Adipose tissue (tissue), 3 donors: ENCODE measurements around the gene PRSS2. TPM values are rescaled to one million over a fixed set of nuclear protein-coding genes. Genes with fewer than 3 reads are reported as not detected.

ENCODE experiments used
- H3K27ac ChIP-seq: one replicate; pipeline ENCODE4 v1.5.1; 2013; ENCODE audit warnings: low read depth, low read length
- WGBS, 3 donors: extraction: QIAGEN DNeasy Blood & Tissue Kit; methylation state at CpG; one replicate each; pipeline ENCODE4 v1.1.7; 2013; 5-methylcytosine and 5-hydroxymethylcytosine counted together
- polyA plus RNA-seq, 3 donors: library from polyadenylated mRNA; stranded (reverse); fragments of 200-250 nt; gene quantifications; one replicate each; pipeline ENCODE4 v1.2.3, GENCODE V29; 2013
- donor health status: healthy with polysubstance abuse.
- donor health status: Bipolar disorder and iron deficiency.
- donor health status: healthy.

The PRSS2 gene
- polyA plus RNA-seq, 3 donors = 6.5 to 49,551 (median 29.2) TPM

DNA sequence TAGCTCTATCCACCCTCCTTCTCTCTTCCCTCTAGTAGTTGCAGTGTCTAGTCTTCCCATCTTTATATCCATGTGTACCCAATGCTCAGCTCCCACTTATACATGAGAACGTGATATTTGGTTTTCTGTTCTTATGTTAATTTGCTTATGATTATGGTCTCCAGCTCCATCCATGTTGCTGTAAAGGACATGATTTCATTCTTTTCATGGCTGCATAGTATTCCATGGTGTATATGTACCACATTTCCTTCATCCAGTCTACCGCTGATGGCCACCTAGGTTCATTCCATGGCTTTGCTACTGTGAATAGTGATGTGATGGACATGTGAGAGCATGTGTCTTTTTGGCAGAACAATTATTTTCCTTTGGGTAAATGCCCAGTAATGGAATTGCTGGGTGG, 6.5 kb downstream of the PRSS2 start:
- WGBS, 3 donors = 89 to 99% (median 94%) methylated on average over 2 of the region's 2 CpGs
- no peak overlapping the region for H3K27ac ChIP-seq

DNA sequence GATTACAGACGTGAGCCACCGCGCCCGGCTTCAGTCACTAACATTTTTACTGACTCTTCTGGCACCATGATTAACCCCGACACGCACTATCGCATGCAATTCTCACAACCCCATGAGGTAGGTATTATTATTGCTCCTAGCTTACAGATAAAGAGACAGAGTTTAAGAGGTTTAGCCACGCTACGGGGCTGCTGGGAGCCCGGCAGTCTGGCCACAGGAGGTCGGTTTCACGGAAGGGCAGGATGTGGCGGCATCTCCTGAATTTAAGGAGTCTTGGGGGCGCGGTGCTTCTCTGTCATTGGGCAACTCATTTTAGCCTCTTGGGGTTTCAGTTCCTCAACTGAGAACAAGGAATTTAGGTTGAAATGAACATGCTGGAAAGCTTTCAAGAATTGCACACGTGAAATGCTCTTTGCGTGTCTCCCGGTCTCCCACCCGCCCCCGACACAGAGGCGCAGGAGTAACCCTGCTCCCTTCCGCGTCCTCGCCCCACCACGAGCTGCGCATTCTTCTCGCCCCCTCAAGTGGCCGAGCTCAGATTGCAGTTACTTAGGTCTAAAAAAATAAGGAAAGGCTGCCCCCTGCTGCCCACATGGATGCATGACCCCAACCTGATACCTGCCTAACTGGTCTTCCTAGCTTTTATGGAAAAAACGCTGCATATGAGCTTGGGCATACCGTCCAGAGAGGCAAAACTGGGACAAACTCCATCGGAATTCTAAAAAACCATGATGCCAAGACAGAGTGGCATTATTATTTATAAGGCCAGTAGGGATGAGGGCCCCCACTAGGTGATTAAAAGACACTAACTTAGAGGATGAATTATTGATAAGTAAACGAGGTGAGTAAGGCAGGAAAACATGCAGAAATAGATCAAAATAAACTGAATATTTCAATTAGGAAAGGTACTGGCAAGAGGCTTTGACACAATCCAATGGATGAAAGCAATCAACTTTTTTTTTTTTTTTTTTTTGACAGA, 12.4 kb downstream of the PRSS2 start:
- no peak overlapping the region for H3K27ac ChIP-seq
- WGBS, 3 donors = 7 to 13% (median 13%) methylated on average over 32 of the region's 32 CpGs

DNA sequence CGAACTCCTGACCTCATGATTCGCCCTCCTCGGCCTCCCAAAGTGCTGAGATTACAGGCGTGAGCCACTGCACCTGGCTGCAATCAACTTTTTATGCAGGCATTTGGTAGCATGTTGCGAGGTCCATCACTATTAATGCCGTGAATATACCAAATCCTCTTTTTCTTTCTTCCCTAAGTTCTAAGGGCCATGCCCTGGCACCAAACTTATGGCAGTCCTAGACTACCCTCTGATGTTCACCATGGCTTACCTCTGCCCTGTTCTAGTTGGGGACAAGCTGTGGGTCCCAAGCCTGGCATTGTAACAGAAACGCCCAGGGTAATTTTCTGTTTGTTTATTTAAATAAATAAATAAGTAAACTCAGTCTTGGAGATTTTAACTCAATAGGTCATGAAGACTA, 13.3 kb downstream of the PRSS2 start:
- WGBS, 3 donors = 79 to 86% (median 84%) methylated on average over 7 of the region's 7 CpGs
- no peak overlapping the region for H3K27ac ChIP-seq

DNA sequence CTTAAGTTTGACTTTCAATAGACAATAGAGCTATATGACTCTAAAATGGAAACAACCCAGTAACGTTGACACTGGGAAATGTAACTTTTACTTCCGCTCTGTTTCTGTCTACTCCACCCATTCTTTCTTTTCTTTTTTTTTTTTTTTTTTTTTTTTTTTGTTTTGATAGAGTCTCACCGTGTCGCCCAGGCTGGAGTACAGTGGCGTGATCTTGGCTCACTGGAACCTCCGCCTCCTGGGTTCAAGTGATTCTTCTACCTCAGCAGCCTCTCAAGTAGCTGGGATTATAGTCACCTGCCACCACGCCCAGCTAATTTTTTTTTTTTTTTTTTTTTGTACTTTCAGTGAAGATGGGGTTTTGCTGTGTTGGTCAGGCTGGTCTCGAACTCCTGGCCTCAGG, 13.9 kb downstream of the PRSS2 start:
- 80 to 87% (median 80%) methylated on average over 8 of the region's 8 CpGs for WGBS, 3 donors
- no peak overlapping the region for H3K27ac ChIP-seq

DNA sequence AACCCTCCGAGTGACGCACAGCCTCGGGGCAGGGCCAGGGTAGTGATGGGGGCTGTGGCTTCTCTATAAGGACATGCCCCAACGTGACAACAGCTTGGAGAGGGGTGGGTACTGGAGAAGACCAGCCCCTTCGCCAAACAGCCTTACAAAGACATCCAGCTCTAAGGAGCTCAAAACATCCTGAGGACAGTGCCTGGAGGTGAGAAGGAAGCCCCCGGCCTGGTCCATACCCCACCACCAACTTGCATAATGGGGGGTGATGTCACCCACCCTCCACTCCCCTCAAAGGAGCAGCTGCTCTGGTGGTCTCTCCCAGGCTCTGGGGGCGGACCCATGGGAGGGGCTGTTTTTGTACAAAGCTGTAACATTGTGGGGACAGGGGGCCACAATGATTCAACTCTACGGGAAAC, 15.1 kb downstream of the PRSS2 start:
- WGBS, 3 donors = 81 to 84% (median 84%) methylated on average over 8 of the region's 8 CpGs
- H3K27ac ChIP-seq = no peak overlapping the region

DNA sequence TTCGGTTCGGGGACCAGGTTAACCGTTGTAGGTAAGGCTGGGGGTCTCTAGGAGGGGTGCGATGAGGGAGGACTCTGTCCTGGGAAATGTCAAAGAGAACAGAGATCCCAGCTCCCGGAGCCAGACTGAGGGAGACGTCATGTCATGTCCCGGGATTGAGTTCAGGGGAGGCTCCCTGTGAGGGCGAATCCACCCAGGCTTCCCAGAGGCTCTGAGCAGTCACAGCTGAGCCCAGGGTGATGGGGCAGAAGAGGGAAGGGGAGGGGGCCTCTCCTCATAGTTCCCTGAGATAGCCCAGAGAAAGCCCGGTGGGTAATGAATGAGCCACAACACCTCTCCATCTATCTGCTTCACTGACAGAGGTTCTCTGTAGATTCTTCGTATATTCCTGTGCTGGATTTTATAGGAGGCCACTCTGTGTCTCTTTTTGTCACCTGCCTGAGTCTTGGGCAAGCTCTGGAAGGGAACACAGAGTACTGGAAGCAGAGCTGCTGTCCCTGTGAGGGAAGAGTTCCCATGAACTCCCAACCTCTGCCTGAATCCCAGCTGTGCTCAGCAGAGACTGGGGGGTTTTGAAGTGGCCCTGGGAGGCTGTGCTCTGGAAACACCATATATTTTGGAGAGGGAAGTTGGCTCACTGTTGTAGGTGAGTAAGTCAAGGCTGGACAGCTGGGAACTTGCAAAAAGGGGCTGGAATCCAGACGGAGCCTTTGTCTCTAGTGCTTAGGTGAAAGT, 16.4 kb downstream of the PRSS2 start:
- H3K27ac ChIP-seq = no peak overlapping the region
- 74 to 85% (median 75%) methylated on average over 11 of the region's 11 CpGs for WGBS, 3 donors

DNA sequence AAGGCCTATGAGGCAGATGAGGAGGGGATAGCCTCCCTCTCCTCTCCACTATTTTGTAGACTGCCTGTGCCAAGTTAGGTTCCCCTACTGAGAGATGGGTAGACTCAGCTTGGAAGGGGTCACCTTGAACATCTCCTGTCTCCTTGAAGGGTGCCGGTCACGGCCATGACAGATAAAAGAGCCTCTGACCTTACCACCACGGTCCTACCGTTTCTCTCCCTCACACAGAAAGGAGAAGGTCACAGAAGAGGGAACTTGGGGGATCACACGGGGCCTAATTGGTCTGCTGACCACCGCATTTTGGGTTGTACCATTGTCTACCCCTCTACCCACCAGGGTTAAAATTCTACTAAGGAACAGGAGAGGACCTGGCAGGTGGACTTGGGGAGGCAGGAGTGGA, 17.0 kb downstream of the PRSS2 start:
- H3K27ac ChIP-seq = no peak overlapping the region
- 60 to 88% (median 76%) methylated on average over 6 of the region's 6 CpGs for WGBS, 3 donors

DNA sequence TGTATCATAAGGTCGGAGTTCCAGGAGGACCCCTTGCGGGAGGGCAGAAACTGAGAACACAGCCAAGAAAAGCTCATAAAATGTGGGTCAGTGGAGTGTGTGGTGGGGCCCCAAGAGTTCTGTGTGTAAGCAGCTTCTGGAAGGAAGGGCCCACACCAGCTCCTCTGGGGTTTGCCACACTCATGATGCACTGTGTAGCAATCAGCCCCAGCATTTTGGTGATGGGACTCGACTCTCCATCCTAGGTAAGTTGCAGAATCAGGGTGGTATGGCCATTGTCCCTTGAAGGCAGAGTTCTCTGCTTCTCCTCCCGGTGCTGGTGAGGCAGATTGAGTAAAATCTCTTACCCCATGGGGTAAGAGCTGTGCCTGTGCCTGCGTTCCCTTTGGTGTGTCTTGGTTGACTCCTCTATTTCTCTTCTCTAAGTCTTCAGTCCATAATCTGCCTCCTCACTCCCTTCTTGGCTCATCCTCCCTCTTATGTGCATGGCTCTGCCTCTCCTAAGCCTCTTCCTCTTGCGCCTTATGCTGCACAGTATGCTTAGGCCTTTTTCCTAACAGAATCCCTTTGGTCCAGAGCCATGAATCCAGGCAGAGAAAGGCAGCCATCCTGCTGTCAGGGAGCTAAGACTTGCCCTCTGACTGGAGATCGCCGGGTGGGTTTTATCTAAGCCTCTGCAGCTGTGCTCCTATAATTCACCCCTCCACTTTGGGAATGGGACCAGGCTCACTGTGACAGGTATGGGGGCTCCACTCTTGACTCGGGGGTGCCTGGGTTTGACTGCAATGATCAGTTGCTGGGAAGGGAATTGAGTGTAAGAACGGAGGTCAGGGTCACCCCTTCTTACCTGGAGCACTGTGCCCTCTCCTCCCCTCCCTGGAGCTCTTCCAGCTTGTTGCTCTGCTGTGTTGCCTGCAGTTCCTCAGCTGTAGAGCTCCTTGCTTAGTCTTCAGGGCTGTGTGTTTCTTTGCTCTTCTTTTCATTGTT, 17.8 kb downstream of the PRSS2 start:
- no peak overlapping the region for H3K27ac ChIP-seq
- WGBS, 3 donors = 77 to 79% (median 78%) methylated on average over 10 of the region's 10 CpGs

DNA sequence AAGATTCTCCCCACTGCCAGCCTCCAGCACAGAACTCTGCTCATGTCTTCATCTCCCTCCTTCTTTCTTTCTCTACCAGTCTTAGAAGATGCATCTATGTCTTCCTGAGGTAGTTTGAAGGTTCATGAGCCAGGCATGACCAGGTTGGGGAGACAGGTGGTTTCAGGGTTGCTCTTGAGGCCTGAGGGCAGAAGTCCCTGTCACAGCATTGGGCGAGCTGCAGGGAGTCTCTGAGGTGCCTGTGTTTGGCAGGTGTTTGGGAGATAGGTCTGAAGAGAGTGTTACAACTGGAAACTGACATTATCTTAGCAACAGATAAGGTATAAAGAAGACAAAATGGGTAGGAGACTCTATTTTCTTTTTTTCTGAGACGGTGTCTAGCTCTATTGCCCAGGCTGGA, 18.7 kb downstream of the PRSS2 start:
- 87 to 93% (median 90%) methylated on average over 2 of the region's 2 CpGs for WGBS, 3 donors
- H3K27ac ChIP-seq = no peak overlapping the region

DNA sequence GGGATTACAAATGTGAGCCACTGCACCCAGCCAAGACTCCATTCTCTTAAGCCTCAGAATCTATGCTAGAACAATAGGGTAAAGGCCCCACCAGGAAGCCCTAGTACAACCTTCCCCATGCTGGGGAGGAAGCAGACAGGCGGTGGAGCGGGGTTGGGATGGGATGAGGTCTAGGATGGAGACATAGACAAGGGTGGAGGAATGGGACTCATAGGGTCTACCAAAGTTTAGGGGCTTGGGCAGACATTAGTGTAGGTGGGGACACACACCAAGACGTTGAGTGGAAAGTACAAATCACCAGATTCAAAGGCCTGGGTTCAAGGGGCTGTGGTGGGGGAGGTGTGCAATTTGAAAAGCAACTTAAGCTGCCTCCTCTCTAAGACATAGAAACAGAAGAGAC, 19.3 kb downstream of the PRSS2 start:
- 57 to 89% (median 78%) methylated on average over 3 of the region's 3 CpGs for WGBS, 3 donors
- no peak overlapping the region for H3K27ac ChIP-seq

DNA sequence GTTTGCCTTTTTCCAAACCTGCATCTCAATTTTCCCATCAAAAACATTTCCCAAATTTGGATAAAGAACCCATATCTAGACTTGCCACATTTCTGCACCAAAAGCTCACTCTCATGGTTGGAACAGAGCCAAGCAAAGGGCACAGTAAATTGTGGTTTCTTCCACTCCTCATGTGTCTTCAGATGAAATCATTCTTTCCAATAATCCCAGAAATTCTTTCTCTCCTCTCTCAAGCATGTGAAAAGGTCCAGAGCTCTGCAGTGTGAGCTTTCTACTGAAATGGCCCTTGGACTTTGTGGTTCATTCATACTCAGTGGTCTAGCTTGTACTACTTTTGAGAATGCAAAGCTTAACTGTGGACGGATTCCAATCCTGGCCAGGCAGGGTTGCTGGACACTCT, 19.8 kb downstream of the PRSS2 start:
- H3K27ac ChIP-seq = no peak overlapping the region
- 83 to 96% (median 94%) methylated on average over 1 of the region's 1 CpG for WGBS, 3 donors

DNA sequence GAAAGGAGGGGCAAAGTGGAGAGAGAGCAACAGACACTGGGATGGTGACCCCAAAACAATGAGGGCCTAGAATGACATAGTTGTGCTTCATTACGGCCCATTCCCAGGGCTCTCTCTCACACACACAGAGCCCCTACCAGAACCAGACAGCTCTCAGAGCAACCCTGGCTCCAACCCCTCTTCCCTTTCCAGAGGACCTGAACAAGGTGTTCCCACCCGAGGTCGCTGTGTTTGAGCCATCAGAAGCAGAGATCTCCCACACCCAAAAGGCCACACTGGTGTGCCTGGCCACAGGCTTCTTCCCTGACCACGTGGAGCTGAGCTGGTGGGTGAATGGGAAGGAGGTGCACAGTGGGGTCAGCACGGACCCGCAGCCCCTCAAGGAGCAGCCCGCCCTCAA, 20.7 kb downstream of the PRSS2 start:
- H3K27ac ChIP-seq = no peak overlapping the region
- 83 to 92% (median 92%) methylated on average over 7 of the region's 7 CpGs for WGBS, 3 donors

DNA sequence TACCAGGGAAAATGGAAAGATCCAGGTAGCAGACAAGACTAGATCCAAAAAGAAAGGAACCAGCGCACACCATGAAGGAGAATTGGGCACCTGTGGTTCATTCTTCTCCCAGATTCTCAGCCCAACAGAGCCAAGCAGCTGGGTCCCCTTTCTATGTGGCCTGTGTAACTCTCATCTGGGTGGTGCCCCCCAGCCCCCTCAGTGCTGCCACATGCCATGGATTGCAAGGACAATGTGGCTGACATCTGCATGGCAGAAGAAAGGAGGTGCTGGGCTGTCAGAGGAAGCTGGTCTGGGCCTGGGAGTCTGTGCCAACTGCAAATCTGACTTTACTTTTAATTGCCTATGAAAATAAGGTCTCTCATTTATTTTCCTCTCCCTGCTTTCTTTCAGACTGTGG, 21.4 kb downstream of the PRSS2 start:
- WGBS, 3 donors = 90 to 100% (median 95%) methylated on average over 1 of the region's 1 CpG
- H3K27ac ChIP-seq = no peak overlapping the region

DNA sequence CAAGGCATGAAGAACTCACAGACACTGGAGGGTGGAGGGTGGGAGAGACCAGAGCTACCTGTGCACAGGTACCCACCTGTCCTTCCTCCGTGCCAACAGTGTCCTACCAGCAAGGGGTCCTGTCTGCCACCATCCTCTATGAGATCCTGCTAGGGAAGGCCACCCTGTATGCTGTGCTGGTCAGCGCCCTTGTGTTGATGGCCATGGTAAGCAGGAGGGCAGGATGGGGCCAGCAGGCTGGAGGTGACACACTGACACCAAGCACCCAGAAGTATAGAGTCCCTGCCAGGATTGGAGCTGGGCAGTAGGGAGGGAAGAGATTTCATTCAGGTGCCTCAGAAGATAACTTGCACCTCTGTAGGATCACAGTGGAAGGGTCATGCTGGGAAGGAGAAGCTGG, 21.8 kb downstream of the PRSS2 start:
- H3K27ac ChIP-seq = no peak overlapping the region
- 83 to 95% (median 86%) methylated on average over 2 of the region's 2 CpGs for WGBS, 3 donors

DNA sequence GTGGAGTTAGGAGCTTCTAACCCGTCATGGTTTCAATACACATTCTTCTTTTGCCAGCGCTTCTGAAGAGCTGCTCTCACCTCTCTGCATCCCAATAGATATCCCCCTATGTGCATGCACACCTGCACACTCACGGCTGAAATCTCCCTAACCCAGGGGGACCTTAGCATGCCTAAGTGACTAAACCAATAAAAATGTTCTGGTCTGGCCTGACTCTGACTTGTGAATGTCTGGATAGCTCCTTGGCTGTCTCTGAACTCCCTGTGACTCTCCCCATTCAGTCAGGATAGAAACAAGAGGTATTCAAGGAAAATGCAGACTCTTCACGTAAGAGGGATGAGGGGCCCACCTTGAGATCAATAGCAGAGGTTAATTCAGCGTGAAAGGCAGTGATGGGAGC, 22.4 kb downstream of the PRSS2 start:
- 73 to 88% (median 83%) methylated on average over 5 of the region's 5 CpGs for WGBS, 3 donors
- H3K27ac ChIP-seq = no peak overlapping the region

DNA sequence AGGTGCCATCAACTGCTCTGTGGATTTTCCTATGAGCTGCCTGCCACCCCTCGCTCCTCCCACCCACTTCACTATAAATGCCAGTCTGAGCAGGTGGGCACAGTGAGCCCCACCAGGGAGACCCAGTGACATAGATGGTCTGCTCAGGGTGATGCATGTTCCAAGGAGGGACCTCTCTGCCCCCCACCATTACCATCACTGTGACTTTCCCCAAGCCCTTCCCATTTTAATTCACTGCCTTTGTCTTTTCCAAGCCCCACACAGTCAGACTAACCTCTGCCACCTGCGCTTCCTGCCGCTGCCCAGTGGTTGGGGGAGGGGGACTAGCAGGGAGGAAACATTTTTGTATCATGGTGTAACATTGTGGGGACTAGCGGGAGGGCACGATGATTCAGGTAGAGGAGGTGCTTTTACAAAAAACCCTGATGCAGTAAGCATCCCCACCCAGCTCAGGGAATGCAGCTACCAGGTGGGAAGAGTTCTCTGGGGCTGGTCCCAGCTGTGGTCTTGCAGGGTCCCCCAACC, 24.6 kb downstream of the PRSS2 start:
- WGBS, 3 donors = 40 to 59% (median 42%) methylated on average over 5 of the region's 5 CpGs
- H3K27ac ChIP-seq = no peak overlapping the region

DNA sequence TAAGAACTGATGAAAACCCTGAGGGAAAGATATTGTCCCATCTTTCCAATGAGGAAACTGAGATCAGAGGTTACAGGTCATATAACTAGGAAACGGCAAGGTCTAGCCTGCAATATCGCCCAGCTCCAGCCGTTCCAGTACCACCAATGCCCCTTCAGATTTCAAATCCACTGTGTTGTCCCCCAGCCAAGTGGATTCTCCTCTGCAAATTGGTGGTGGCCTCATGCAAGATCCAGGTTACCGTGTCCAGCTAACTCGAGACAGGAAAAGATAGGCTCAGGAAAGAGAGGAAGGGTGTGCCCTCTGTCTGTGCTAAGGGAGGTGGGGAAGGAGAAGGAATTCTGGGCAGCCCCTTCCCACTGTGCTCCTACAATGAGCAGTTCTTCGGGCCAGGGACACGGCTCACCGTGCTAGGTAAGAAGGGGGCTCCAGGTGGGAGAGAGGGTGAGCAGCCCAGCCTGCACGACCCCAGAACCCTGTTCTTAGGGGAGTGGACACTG, 25.3 kb downstream of the PRSS2 start:
- 33 to 64% (median 36%) methylated on average over 9 of the region's 9 CpGs for WGBS, 3 donors
- H3K27ac ChIP-seq = no peak overlapping the region
